MCF 10A (cell line): ENCODE data around the gene ZNF423. TPM values are rescaled to one million over a fixed set of nuclear protein-coding genes. Genes with fewer than 3 reads are reported as not detected.

Experiments used
- BruUV-seq: library from RNA; stranded (reverse); fragments of 400-500 nt; replicated peaks from 2 replicates; lab custom pipeline; 2021; lab: Mats Ljungman, UMichigan
- CTCF ChIA-PET: fragments of 300-600 bp; sonication (Branson Sonifier 250); formaldehyde crosslinking; extraction: SDS; loops from one replicate; lab custom pipeline; 2021; ENCODE audit warnings: antibody characterized with exemption, inconsistent platforms; lab: Yijun Ruan, JAX
- POLR2A ChIA-PET: fragments of 300-600, 350-650 bp; sonication (Branson Sonifier 250); formaldehyde crosslinking; extraction: SDS; loops from one replicate; lab custom pipeline; 2020; ENCODE audit warnings: antibody characterized with exemption, inconsistent platforms; lab: Yijun Ruan, JAX
- DNase-seq: peaks from one replicate; pipeline ENCODE4 v3.0.0-alpha.2; 2018; ENCODE audit not compliant: unreplicated experiment
- H3K27ac Mint-ChIP-seq: one replicate; pipeline ENCODE4 v1.8.0; 2022; ENCODE audit warnings: mild to moderate bottlenecking, low read depth, mixed read lengths; ENCODE audit not compliant: unreplicated experiment
- H3K27me3 Mint-ChIP-seq: one replicate; pipeline ENCODE4 v1.8.0; 2022; ENCODE audit warnings: mixed read lengths; ENCODE audit not compliant: insufficient read depth, unreplicated experiment
- H3K36me3 Mint-ChIP-seq: one replicate; pipeline ENCODE4 v1.8.0; 2022; ENCODE audit warnings: mild to moderate bottlenecking, moderate library complexity, mixed read lengths; ENCODE audit not compliant: insufficient read depth, unreplicated experiment
- H3K4me1 Mint-ChIP-seq: one replicate; pipeline ENCODE4 v1.8.0; 2022; ENCODE audit warnings: mixed read lengths; ENCODE audit not compliant: insufficient read depth, unreplicated experiment
- H3K4me3 Mint-ChIP-seq: one replicate; pipeline ENCODE4 v1.8.0; 2022; ENCODE audit warnings: mild to moderate bottlenecking, moderate library complexity, mixed read lengths; ENCODE audit not compliant: unreplicated experiment
- H3K9me3 Mint-ChIP-seq: one replicate; pipeline ENCODE4 v1.8.0; 2022; ENCODE audit warnings: mixed read lengths; ENCODE audit not compliant: unreplicated experiment
- intact Hi-C: fragments of 100-400 bp; cut with micrococcal nuclease; formaldehyde crosslinking; loops from 2 replicates; pipeline ENCODE4 v1.14.1; 2022
- total RNA-seq: library from RNA; stranded (reverse); gene quantifications from 2 replicates; pipeline ENCODE4 v1.2.3, GENCODE V29; 2022
- TF ChIP-seq, protein P1 (sequence below): fragments of 200-600 bp; IDR thresholded peaks from one replicate; pipeline ENCODE4 v1.8.0; 2022; ENCODE audit warnings: antibody characterized with exemption, mild to moderate bottlenecking; ENCODE audit not compliant: unreplicated experiment

ZNF423 gene
- total RNA-seq, 1 experiment from 2014 or later = not detected

DNA sequence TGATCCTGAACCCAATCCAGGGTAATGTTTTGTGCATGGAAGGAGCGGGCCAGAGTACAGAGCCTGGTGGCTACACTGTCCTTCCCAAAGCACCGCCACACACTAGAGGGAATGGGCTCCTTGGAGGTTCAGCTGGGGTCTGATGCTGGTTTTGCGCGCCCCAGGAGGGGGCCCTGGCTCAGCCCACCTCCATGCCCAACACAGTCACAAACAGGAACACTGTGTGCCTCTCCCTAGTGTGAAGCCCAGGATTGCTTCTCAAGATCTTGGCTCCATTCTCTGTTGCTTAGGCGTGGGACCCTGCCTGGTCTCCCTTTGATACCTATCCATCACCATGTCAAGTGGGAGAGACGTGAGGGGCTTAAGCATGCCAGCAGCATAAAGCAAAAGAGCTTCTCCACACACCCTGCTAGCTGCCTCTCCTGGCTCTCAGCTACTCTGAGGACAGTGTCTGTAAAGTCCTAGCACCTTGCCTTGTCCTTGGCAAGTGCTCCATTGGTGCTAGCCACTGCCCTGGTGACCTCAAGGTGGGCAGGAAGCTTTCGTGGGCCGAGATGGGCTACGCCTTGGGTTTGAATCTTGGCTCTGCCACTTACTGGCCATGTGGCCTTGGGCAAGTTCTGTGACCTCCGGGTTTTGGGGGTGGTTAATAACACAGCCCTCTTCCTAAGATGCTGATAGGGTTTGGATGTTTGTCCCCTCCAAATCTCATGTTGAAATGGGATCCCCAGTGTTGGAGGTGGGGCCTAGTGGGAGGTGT, 360.1 kb downstream of the ZNF423 start:
- no TSS peak for BruUV-seq
- intact Hi-C loops = no loop called here

DNA sequence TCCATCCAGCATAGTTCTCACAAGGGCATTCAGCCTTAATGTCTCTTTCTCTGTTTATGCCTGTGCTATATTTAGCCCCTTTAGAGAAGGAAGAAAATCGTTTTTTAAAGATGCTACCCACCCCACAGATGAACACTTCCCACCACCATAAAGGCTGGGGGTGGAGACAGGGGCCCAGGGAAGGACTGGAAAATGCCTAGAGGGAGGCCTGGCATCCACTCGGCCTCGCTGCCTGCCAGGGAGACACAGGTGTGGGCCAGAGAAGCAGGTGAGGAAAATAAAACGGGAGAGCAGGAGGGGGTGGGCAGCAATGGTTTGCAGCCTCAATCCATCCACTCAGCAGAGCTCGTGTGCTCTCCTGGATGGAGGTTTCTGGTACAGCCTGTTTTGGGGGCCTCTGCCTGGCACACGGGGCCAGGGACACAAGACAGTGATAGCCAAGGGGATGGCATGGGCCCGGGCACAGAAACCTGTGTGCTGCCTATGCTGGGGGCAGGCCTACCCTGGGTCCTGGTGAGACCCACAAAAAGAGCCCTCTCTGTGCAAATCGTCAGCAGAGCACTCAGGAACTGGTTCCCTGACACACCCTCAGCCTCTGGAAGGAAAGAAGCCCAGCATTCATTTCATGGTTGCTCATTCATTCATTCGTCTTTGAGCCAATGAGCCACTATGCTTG, 360.9 kb downstream of the ZNF423 start:
- CTCF ChIA-PET = no interaction called here
- H3K4me1 Mint-ChIP-seq = no peaks in the 10 kb centered on the region
- no peaks in the 10 kb centered on the region for H3K9me3 Mint-ChIP-seq
- no peaks in the 10 kb centered on the region for H3K36me3 Mint-ChIP-seq
- no peak for DNase-seq
- H3K27me3 Mint-ChIP-seq = peaks cover 16% of the 10 kb centered on the region
- TF ChIP-seq, protein P1, sequence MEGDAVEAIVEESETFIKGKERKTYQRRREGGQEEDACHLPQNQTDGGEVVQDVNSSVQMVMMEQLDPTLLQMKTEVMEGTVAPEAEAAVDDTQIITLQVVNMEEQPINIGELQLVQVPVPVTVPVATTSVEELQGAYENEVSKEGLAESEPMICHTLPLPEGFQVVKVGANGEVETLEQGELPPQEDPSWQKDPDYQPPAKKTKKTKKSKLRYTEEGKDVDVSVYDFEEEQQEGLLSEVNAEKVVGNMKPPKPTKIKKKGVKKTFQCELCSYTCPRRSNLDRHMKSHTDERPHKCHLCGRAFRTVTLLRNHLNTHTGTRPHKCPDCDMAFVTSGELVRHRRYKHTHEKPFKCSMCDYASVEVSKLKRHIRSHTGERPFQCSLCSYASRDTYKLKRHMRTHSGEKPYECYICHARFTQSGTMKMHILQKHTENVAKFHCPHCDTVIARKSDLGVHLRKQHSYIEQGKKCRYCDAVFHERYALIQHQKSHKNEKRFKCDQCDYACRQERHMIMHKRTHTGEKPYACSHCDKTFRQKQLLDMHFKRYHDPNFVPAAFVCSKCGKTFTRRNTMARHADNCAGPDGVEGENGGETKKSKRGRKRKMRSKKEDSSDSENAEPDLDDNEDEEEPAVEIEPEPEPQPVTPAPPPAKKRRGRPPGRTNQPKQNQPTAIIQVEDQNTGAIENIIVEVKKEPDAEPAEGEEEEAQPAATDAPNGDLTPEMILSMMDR = no peak
- H3K27ac Mint-ChIP-seq = no peak overlapping the region
- BruUV-seq = no TSS peak
- intact Hi-C loops = loop anchor here (5.0 kb wide), 2 partner anchors 362 to 427 kb away; partner anchors contain the start of gene ZNF423
- no peak overlapping the region for H3K4me3 Mint-ChIP-seq
- POLR2A ChIA-PET = no interaction called here

More for the DNA sequence above, 360.1 kb downstream of the ZNF423 start:
- no peak for DNase-seq
- H3K27me3 Mint-ChIP-seq = peaks cover 10% of the 10 kb centered on the region
- no peaks in the 10 kb centered on the region for H3K9me3 Mint-ChIP-seq
- no peaks in the 10 kb centered on the region for H3K36me3 Mint-ChIP-seq
- ChIA-PET CTCF (interaction anchor here (0.6 kb wide), 1 partner anchor 808 kb away, joined by 3 read pairs; no protein-coding TSS in a partner anchor), POLR2A (no interaction called here)
- H3K4me3 Mint-ChIP-seq = no peak overlapping the region
- TF ChIP-seq, protein P1 = no peak
- no peak overlapping the region for H3K27ac Mint-ChIP-seq
- H3K4me1 Mint-ChIP-seq = no peaks in the 10 kb centered on the region

DNA sequence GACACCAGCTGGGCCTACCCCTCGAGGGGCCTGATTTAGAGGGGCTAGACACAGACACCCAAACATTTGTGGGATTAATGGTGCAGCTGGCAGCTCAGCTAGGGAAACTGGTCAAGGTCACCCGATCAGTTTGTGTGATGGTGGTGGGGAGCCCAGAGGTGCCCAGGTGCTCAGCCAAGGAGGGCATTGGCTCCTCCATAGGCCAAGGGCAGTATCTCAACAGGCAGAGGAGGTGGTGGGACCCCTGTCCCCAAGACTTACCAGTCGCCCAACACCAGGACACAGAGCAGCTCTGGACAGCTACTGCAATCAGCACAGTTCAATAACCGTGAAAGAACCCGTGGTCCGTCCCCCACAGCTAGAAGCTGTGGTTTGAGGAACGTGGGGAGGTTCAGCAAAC, 361.4 kb downstream of the ZNF423 start:
- BruUV-seq = no TSS peak
- Mint-ChIP-seq H3K4me3 (no peak overlapping the region), H3K27me3 (peaks cover 22% of the 10 kb centered on the region), H3K27ac (no peak overlapping the region), H3K36me3 (no peaks in the 10 kb centered on the region), H3K9me3 (no peaks in the 10 kb centered on the region), H3K4me1 (no peaks in the 10 kb centered on the region)
- no peak for DNase-seq
- ChIA-PET CTCF (interaction anchor here (0.7 kb wide), 1 partner anchor 37 kb away, joined by 3 read pairs; no protein-coding TSS in a partner anchor), POLR2A (no interaction called here)
- intact Hi-C loops = loop anchor here (5.0 kb wide), 2 partner anchors 363 to 428 kb away; partner anchors contain the start of gene ZNF423
- TF ChIP-seq, protein P1 = no peak

DNA sequence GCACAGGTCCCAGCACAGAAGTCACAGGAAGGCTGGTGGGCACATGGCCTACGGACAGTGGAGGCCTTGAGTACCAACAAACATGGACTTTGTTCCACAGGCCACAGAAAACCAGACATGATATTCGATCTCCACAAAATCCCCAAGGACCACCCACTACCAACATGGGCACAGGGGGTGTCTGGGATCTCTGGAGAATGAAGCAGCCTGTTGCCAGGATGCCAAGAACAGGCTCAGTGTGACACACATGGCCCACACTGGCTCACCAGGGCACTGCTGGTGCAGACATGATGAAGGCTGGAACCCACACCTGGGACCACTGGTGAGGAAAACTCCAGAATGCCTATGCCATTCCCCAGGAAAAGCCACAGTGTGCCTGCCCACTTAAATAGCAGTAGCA, 362.1 kb downstream of the ZNF423 start:
- Mint-ChIP-seq H3K9me3 (no peaks in the 10 kb centered on the region), H3K4me1 (no peaks in the 10 kb centered on the region), H3K27ac (no peak overlapping the region), H3K36me3 (no peaks in the 10 kb centered on the region), H3K27me3 (peaks cover 22% of the 10 kb centered on the region), H3K4me3 (no peak overlapping the region)
- intact Hi-C loops = loop anchor here (5.0 kb wide), 2 partner anchors 363 to 428 kb away; partner anchors contain the start of gene ZNF423
- ChIA-PET CTCF (interaction anchor here (0.7 kb wide), 1 partner anchor 367 kb away, joined by 3 read pairs; no protein-coding TSS in a partner anchor), POLR2A (no interaction called here)
- no TSS peak for BruUV-seq
- TF ChIP-seq, protein P1 = no peak
- no peak for DNase-seq
